OCI-M2 (cell line): Measurements from ENCODE around the gene GTPBP1.

ENCODE experiments used
- DNase-seq: peaks from one replicate; lab custom pipeline; 2025; ENCODE audit not compliant: unreplicated experiment; lab: John Stamatoyannopoulos, UW

The GTPBP1 gene

GRCh38 chr22:38756711-38757463 lies 51.1 kb downstream of the GTPBP1 start:
- DNase-seq = no peak

GRCh38 chr22:38757464-38757757 lies 51.7 kb downstream of the GTPBP1 start:
- no peak for DNase-seq

- DNase-seq = no peak
These were observed 52.7 kb downstream of the GTPBP1 start for GRCh38 chr22:38758276-38758945.

GRCh38 chr22:38759005-38759404 lies 53.3 kb downstream of the GTPBP1 start:
- DNase-seq = no peak

- no peak for DNase-seq
These were observed 54.9 kb downstream of the GTPBP1 start for GRCh38 chr22:38760477-38761201.

GRCh38 chr22:38761202-38762162 lies 55.7 kb downstream of the GTPBP1 start:
- no peak for DNase-seq

GRCh38 chr22:38762551-38762983 lies 56.8 kb downstream of the GTPBP1 start:
- DNase-seq = no peak

- DNase-seq = no peak
These were observed 60.5 kb downstream of the GTPBP1 start for GRCh38 chr22:38766076-38766777.

- no peak for DNase-seq
These were observed 61.6 kb downstream of the GTPBP1 start for GRCh38 chr22:38767313-38767712.

- no peak for DNase-seq
These were observed 62.3 kb downstream of the GTPBP1 start for GRCh38 chr22:38768036-38768435.

- no peak for DNase-seq
These were observed 64.7 kb downstream of the GTPBP1 start for GRCh38 chr22:38770257-38770949.

- no peak for DNase-seq
These were observed 66.8 kb downstream of the GTPBP1 start for GRCh38 chr22:38772623-38772873.

- no peak for DNase-seq
These were observed 67.7 kb downstream of the GTPBP1 start for GRCh38 chr22:38773363-38773946.

- no peak for DNase-seq
These were observed 68.9 kb downstream of the GTPBP1 start for GRCh38 chr22:38774496-38775166.

- DNase-seq = no peak
These were observed 69.9 kb downstream of the GTPBP1 start for GRCh38 chr22:38775656-38776055.

- DNase-seq = no peak
These were observed 70.3 kb downstream of the GTPBP1 start for GRCh38 chr22:38776086-38776485.

GRCh38 chr22:38777087-38777671 lies 71.4 kb downstream of the GTPBP1 start:
- DNase-seq = no peak

GRCh38 chr22:38781033-38781432 lies 75.3 kb downstream of the GTPBP1 start:
- DNase-seq = no peak
